HG03095 (cell line): Measurements from ENCODE around the gene SDK1.

Experiments
- ATAC-seq: cut with Tn5 transposase; IDR thresholded peaks from one replicate; pipeline ENCODE4 v1.9.1; 2021; ENCODE audit warnings: moderate library complexity; ENCODE audit not compliant: unreplicated experiment

SDK1 gene

GRCh38 chr7:3964980-3965606 lies 664.0 kb downstream of the SDK1 start:
- no peak for ATAC-seq

DNA sequence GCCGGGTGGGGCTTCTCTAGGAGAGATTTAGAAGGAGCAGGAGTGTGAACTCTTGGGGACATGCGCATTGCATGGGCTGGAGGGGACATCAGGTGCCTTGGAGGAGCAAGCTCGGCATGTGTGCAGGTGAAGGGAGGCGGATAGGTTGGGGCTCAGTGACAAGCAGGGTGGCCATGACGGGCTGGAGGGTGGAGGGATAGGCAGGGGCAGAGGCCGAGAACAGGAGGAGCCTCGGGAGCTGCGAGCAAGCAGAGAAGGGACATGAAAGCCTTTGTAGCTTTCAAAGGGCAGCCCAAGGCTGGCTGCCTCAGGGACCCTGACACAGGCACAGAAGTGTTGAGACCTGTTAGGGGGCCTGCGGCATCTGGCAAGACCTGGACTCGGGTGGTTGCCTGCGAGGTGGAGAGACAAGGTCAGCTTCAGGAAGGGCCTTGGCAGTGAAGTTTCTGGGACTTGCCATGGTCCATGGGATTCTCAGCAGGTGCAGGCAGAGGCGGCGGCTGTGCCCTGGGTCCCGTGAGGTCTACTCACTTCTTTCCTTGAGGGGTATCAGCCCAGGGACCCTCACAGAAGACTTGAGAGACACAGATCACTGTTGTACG lies 664.8 kb downstream of the SDK1 start:
- ATAC-seq = no peak

DNA sequence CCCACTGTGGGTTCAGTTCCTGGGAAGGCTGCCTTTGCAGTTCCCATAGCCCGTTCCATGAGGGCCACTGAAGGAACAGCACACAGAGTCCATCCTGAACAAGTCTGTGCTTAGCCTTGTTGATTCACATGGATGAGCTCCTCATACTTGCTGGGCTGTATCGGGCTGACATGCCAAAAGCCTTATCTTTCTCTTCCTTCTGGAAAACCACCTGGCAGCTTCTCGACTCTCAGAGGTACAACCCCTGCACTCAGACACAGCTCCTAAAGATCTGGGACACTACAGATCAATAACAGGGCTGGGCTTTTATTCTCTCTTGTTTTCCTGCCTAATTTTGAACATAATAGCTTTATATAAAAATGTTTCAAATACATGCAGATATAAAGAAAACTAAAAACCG lies 667.2 kb downstream of the SDK1 start:
- no peak for ATAC-seq

- no peak for ATAC-seq
These were observed 668.2 kb downstream of the SDK1 start for GRCh38 chr7:3969286-3969685.

GRCh38 chr7:3971323-3971722 lies 670.3 kb downstream of the SDK1 start:
- no peak for ATAC-seq

DNA sequence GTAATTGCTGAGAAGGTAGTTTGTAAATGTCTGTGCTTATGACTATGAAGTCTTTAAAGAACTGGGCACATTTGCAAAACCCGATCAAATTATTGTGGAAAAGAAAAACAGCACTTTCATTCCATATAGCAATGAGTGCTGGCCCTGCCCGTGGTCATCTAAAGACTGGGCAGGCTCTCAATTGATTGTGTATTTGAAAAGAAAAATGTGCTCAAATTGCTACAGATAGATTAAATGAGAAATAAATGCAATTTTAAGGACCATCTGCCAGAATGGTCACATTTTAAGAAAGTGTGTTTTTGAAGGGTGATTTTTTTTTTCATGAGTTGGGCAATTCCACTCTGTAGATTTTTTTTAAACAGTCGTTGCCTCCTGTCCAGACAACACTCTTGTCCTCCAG lies 672.2 kb downstream of the SDK1 start:
- ATAC-seq = no peak

DNA sequence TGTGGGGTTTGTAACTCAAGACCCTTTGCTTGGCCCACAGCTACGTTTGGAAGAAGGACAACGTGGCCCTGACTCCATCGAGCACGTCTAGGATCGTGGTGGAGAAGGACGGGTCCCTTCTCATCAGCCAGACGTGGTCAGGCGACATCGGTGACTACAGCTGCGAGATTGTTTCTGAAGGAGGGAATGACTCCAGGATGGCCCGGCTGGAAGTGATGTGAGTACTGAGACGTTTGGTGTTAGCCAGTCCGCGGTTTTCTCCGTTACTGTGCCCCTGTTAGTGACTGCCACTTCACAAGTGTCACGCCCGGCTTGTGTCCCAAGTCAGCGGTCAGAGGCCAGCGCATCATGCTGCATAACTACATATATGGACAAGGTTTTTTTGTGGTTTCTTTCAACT lies 673.3 kb downstream of the SDK1 start:
- no peak for ATAC-seq

- no peak for ATAC-seq
These were observed 674.3 kb downstream of the SDK1 start for GRCh38 chr7:3975371-3975770.

- ATAC-seq = no peak
These were observed 676.3 kb downstream of the SDK1 start for GRCh38 chr7:3977391-3977790.

GRCh38 chr7:3978839-3979238 lies 677.8 kb downstream of the SDK1 start:
- no peak for ATAC-seq

GRCh38 chr7:3979611-3980299 lies 678.7 kb downstream of the SDK1 start:
- ATAC-seq = no peak

DNA sequence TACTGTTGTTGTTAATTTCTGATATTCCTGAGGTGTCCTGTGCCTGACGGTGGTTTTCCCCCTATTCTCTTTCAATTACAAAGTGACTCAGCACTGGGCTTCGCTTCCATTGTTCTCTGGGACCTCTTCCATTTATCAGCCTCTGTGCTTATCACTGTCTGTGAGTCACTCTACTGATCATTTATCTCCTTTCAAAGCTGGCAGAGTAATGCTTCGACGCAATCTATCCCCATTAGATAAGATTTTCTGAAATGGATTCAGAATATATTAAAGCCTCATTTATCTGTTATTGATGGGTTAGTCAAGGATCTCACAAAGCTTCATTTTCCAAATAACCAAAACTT lies 679.2 kb downstream of the SDK1 start:
- ATAC-seq = no peak

DNA sequence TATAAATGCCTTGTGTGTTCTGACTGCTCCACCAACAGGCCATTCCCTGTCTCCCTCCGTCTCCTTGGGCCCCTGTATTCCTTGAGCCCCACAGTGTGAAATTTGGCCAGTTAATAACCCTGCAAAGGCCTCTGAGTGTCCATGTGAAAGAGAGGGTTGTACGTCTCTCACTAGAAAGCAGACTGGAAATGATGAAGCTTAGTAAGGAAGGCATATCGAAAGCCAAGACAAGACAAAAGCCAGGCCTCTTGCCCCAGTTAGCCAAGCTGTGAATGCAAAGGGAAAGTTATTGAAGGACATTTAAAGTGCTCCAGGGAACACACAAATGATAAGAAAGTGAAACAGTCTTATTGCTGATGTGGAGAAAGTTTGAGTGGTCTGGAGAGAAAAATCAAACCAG lies 680.2 kb downstream of the SDK1 start:
- no peak for ATAC-seq

GRCh38 chr7:3984456-3984855 lies 683.4 kb downstream of the SDK1 start:
- no peak for ATAC-seq

- no peak for ATAC-seq
These were observed 685.9 kb downstream of the SDK1 start for GRCh38 chr7:3986927-3987326.

GRCh38 chr7:3987426-3987927 lies 686.4 kb downstream of the SDK1 start:
- no peak for ATAC-seq

DNA sequence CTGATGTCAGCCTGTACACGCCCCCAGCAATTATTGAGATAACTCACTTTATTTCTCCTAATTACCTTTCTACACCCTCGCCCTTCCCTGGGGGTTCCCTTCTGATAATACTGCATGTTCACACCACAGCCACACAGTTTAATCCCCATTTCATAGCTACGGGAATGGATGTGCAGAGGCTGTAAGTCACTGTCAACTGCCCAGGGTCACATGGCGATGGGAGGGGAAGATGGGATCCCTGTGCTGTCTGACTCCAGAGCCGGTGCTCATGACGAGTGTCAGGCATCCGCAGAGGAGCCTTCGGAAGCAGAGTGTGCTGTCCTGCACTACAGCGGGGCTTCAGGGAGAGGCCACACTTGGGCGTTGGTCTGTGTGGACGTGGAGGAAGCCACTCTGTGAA lies 688.7 kb downstream of the SDK1 start:
- ATAC-seq = no peak

GRCh38 chr7:3991731-3992231 lies 690.7 kb downstream of the SDK1 start:
- no peak for ATAC-seq

DNA sequence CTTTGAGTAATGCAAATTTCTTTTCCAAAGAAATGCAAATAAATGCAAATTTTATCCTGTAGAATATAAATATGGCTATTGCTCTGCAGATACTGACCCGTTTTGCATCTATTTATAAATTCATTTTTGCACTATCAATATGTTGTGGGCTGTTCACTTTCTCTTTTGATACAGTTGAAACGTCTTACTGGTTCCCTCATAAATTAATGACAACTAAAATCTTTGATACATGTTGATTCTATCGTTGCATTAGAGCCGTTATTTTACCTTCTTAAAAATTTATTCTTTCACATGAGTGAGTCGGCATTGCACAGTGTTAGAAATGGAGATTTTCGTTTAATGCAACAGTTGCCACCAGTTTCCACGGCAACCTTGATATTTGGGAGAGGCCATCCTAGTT lies 691.8 kb downstream of the SDK1 start:
- ATAC-seq = no peak

- no peak for ATAC-seq
These were observed 693.7 kb downstream of the SDK1 start for GRCh38 chr7:3994764-3995163.

- ATAC-seq = no peak
These were observed 694.1 kb downstream of the SDK1 start for GRCh38 chr7:3995187-3995586.

DNA sequence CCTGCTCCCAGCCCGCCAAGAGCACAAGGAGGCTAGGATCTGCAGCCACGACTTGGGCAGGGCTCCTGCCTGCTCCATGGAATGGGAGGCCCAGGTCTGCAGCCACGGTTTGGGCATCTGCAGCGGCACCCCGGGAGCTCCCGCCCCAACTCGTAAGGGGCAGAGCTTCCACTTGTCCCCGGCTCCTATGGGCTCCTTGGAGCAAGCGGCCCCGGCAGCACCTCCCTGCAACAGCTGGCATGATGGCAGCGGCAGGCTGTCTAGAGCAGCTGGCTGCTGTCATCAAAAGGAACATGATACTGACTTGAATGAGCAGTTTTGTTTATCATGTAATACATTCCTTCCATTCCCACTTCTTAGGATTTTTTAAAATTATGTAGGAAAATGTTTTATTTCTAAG lies 697.0 kb downstream of the SDK1 start:
- ATAC-seq = no peak
